Ovary (tissue), 3 donors: ENCODE measurements around the gene LRMDA.

Source experiments
- EP300 ChIP-seq: sonication (generic); formaldehyde crosslinking; IDR thresholded peaks from one replicate; pipeline ENCODE4 v1.6.1; 2017; ENCODE audit warnings: antibody characterized with exemption
- POLR2A ChIP-seq: fragments of 450-650 bp; IDR thresholded peaks from one replicate; pipeline ENCODE4 v1.6.1; 2017; ENCODE audit warnings: antibody characterized with exemption, mild to moderate bottlenecking, moderate library complexity
- TF ChIP-seq, protein P1 (sequence below), 3 donors: fragments of 450-650 bp in 2 of 3; fragments of 200-600 bp in 1 of 3; IDR thresholded peaks; one replicate each; pipeline versions ENCODE4 v1.5.1 to v1.8.0; 2016 to 2022; ENCODE audit warnings: antibody characterized with exemption in 3 of 3, mild to moderate bottlenecking in 1 of 3
- donor health status: DM: no; HTN: no; CAD: no.

DNA sequence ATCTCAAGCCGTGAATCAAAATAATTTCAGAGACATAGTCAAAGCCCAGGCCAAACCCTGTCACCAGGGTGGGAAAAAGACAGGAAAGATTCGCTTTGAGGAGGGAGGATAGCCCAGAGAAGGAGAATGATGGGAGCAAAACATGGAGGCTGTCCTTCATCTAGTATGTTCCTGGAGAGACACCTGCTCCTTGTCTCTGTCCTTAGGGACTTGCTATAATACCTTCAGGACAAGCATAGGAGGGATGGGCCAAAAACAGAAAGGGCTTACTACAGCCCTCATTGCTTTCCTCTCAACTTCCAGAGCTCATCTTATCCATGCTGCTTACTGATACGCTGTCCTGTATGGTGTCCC is 593.7 kb downstream of the LRMDA start:
- TF ChIP-seq, protein P1, sequence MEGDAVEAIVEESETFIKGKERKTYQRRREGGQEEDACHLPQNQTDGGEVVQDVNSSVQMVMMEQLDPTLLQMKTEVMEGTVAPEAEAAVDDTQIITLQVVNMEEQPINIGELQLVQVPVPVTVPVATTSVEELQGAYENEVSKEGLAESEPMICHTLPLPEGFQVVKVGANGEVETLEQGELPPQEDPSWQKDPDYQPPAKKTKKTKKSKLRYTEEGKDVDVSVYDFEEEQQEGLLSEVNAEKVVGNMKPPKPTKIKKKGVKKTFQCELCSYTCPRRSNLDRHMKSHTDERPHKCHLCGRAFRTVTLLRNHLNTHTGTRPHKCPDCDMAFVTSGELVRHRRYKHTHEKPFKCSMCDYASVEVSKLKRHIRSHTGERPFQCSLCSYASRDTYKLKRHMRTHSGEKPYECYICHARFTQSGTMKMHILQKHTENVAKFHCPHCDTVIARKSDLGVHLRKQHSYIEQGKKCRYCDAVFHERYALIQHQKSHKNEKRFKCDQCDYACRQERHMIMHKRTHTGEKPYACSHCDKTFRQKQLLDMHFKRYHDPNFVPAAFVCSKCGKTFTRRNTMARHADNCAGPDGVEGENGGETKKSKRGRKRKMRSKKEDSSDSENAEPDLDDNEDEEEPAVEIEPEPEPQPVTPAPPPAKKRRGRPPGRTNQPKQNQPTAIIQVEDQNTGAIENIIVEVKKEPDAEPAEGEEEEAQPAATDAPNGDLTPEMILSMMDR (IDR thresholded peaks at IDR 0.05), result no peak
- TF ChIP-seq EP300, result no peak
- TF ChIP-seq POLR2A, result no peak
